ENCODE results near the gene DSCAM.

GRCh38 chr21:40603774-40604173, 243.2 kb downstream of the DSCAM start:
- TF ChIP-seq, protein P1, sequence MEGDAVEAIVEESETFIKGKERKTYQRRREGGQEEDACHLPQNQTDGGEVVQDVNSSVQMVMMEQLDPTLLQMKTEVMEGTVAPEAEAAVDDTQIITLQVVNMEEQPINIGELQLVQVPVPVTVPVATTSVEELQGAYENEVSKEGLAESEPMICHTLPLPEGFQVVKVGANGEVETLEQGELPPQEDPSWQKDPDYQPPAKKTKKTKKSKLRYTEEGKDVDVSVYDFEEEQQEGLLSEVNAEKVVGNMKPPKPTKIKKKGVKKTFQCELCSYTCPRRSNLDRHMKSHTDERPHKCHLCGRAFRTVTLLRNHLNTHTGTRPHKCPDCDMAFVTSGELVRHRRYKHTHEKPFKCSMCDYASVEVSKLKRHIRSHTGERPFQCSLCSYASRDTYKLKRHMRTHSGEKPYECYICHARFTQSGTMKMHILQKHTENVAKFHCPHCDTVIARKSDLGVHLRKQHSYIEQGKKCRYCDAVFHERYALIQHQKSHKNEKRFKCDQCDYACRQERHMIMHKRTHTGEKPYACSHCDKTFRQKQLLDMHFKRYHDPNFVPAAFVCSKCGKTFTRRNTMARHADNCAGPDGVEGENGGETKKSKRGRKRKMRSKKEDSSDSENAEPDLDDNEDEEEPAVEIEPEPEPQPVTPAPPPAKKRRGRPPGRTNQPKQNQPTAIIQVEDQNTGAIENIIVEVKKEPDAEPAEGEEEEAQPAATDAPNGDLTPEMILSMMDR (IDR thresholded peaks at IDR 0.05) = no peak
- no peak for TF ChIP-seq POLR2A (IDR thresholded peaks at IDR 0.05)
